SK-N-SH (cell line): ENCODE results near the gene HDAC4. TPM values are rescaled to one million over a fixed set of nuclear protein-coding genes. Genes with fewer than 3 reads are reported as not detected.

Experiments
- CTCF ChIA-PET: fragments of 300-600, 350-600 bp; formaldehyde crosslinking; extraction: SDS; loops from one replicate; lab custom pipeline; 2021; lab: Yijun Ruan, JAX
- POLR2A ChIA-PET: fragments of 350-600 bp; sonication (Branson Sonifier 250); formaldehyde crosslinking; extraction: SDS; loops from one replicate; lab custom pipeline; 2020; ENCODE audit warnings: antibody characterized with exemption, inconsistent platforms; lab: Yijun Ruan, JAX
- DNase-seq: peaks from one replicate; pipeline ENCODE4 v3.0.0; 2012
- H2AFZ ChIP-seq: fragments of 200-600 bp; sonication (generic); 2 replicates; pipeline ENCODE4 v1.8.1; 2016; ENCODE audit warnings: antibody characterized with exemption, mild to moderate bottlenecking, low read depth
- H3F3A ChIP-seq: fragments of 200-600 bp; sonication (generic); replicated peaks from 2 replicates; pipeline ENCODE3; 2016; ENCODE audit warnings: antibody characterized with exemption, mild to moderate bottlenecking; ENCODE audit not compliant: insufficient read depth
- H3K27ac ChIP-seq, 2 experiments: fragments of 200-500 bp in 1 of 2; fragments of 200-600 bp in 1 of 2; sonication (Bioruptor generic) in 1 of 2; sonication (generic), shearing (Covaris generic) in 1 of 2; 2 replicates each; pipeline versions ENCODE4 v1.5.1 to v1.6.1; 2014 to 2016; ENCODE audit warnings: low read depth in 2 of 2, inconsistent platforms in 1 of 2, low read length in 1 of 2, mild to moderate bottlenecking in 1 of 2, mixed read lengths in 1 of 2
- H3K27me3 ChIP-seq: fragments of 200-600 bp; sonication (generic), shearing (Covaris generic); 2 replicates; pipeline ENCODE4 v1.6.1; 2016; ENCODE audit warnings: mixed run types; ENCODE audit not compliant: insufficient read depth
- H3K36me3 ChIP-seq, 2 experiments: fragments of 200-500 bp in 1 of 2; fragments of 200-600 bp in 1 of 2; sonication (Bioruptor generic) in 1 of 2; sonication (generic) in 1 of 2; replicated peaks in 1 of 2; 2 replicates each; pipeline versions ENCODE3 to v1.5.1; 2014 to 2016; ENCODE audit warnings: low read length in 1 of 2, mild to moderate bottlenecking in 1 of 2; ENCODE audit not compliant: insufficient read depth in 2 of 2, control insufficient read depth in 1 of 2
- H3K4me1 ChIP-seq, 2 experiments: fragments of 200-500 bp in 1 of 2; fragments of 200-600 bp in 1 of 2; sonication (Bioruptor generic) in 1 of 2; sonication (generic), shearing (Covaris generic) in 1 of 2; 2 replicates each; pipeline versions ENCODE4 v1.5.1 to v1.6.1; 2014 to 2016; ENCODE audit warnings: low read depth in 1 of 2, low read length in 1 of 2, mixed run types in 1 of 2; ENCODE audit not compliant: insufficient read depth in 2 of 2, control insufficient read depth in 1 of 2
- H3K4me2 ChIP-seq: fragments of 200-600 bp; sonication (generic), shearing (Covaris generic); 2 replicates; pipeline ENCODE4 v1.6.1; 2017; ENCODE audit warnings: mixed run types
- H3K4me3 ChIP-seq, 2 experiments: fragments of 200-500 bp in 1 of 2; fragments of 200-600 bp in 1 of 2; sonication (Bioruptor generic) in 1 of 2; sonication (generic), shearing (Covaris generic) in 1 of 2; 2 replicates each; pipeline versions ENCODE4 v1.5.1 to v1.8.1; 2014 to 2016; ENCODE audit warnings: low read depth in 2 of 2, inconsistent platforms in 1 of 2, low read length in 1 of 2, mild to moderate bottlenecking in 1 of 2, mixed read lengths in 1 of 2, moderate library complexity in 1 of 2
- H3K79me2 ChIP-seq: fragments of 200-600 bp; sonication (generic); 2 replicates; pipeline ENCODE4 v1.8.1; 2017; ENCODE audit warnings: mild to moderate bottlenecking; ENCODE audit not compliant: insufficient read depth
- H3K9ac ChIP-seq: fragments of 200-600 bp; sonication (generic); 2 replicates; pipeline ENCODE4 v1.6.1; 2017; ENCODE audit warnings: mixed run types
- H3K9me2 ChIP-seq: fragments of 200-600 bp; sonication (generic); 2 replicates; pipeline ENCODE4 v1.6.1; 2017; ENCODE audit warnings: mixed run types
- H3K9me3 ChIP-seq: fragments of 200-600 bp; sonication (generic); 2 replicates; pipeline ENCODE4 v1.6.1; 2017; ENCODE audit warnings: mixed run types, mild to moderate bottlenecking, moderate library complexity
- H4K20me1 ChIP-seq: fragments of 200-600 bp; sonication (generic); 2 replicates; pipeline ENCODE4 v1.6.1; 2017; ENCODE audit warnings: mild to moderate bottlenecking, mixed run types; ENCODE audit not compliant: insufficient read depth
- CHD2 ChIP-seq: fragments of 150-350 bp; IDR thresholded peaks from 2 replicates; pipeline ENCODE4 v1.6.1; 2018; ENCODE audit warnings: low read length; ENCODE audit not compliant: partially characterized antibody
- EP300 ChIP-seq, 2 experiments: IDR thresholded peaks; 2 replicates each; pipeline versions ENCODE4 v1.4.0 to v1.6.1; 2012; ENCODE audit warnings: borderline replicate concordance in 1 of 2, low read depth in 1 of 2, low read length in 1 of 2
- NFIC ChIP-seq: IDR thresholded peaks from 2 replicates; pipeline ENCODE4 v1.4.0; 2012; ENCODE audit warnings: borderline replicate concordance
- RAD21 ChIP-seq: IDR thresholded peaks from 2 replicates; pipeline ENCODE4 v1.6.1; 2012; ENCODE audit warnings: mild to moderate bottlenecking, low read length
- RCOR1 ChIP-seq: fragments of 150-350 bp; IDR thresholded peaks from 2 replicates; pipeline ENCODE4 v1.6.1; 2017; ENCODE audit warnings: antibody characterized with exemption, low read length
- RFX5 ChIP-seq: IDR thresholded peaks from 2 replicates; pipeline ENCODE4 v1.6.1; 2012; ENCODE audit warnings: mild to moderate bottlenecking, improper control_type of control experiment, low read length
- RXRA ChIP-seq: IDR thresholded peaks from 2 replicates; pipeline ENCODE4 v1.4.0; 2012; ENCODE audit warnings: low read depth, mild to moderate bottlenecking, borderline replicate concordance
- SMC3 ChIP-seq: IDR thresholded peaks from 2 replicates; pipeline ENCODE4 v1.6.1; 2012; ENCODE audit warnings: low read depth, low read length, improper control_type of control experiment
- TAF1 ChIP-seq: IDR thresholded peaks from 2 replicates; pipeline ENCODE4 v1.6.1; 2012; ENCODE audit warnings: low read depth, mild to moderate bottlenecking, low read length, moderate library complexity, borderline replicate concordance
- TCF12 ChIP-seq: IDR thresholded peaks from 2 replicates; pipeline ENCODE4 v1.4.0; 2012
- WGBS: methylation state at CpG from one replicate; pipeline ENCODE4 v1.1.6; 2017; ENCODE audit warnings: low lambda C conversion rate; 5-methylcytosine and 5-hydroxymethylcytosine counted together
- polyA plus RNA-seq, 3 experiments: library from polyadenylated mRNA; depleted of rRNA; stranded (reverse); fragments of >200 nt; gene quantifications; 2 replicates each; pipeline ENCODE4 v1.2.3, GENCODE V29; 2012

HDAC4 gene
- polyA plus RNA-seq, 1 of the 3 experiments (the other 2 are of a cell fraction), result 5.5 TPM

GRCh38 chr2:239380831-239381708 lies 19.8 kb downstream of the HDAC4 start:
- no peak for DNase-seq
- H3K9ac ChIP-seq, result no peak overlapping the region
- ChIA-PET POLR2A (no interaction called here), CTCF (interaction anchor here (0.9 to 1.9 kb wide), 4 partner anchors 13 to 611 kb away, joined by 4 to 6 read pairs (median 5); no protein-coding TSS in a partner anchor)
- H3K27me3 ChIP-seq, result no peaks in the 10 kb centered on the region
- H2AFZ ChIP-seq, result no peak overlapping the region
- no peaks in the 10 kb centered on the region for H3K36me3 ChIP-seq
- H3K27ac ChIP-seq, result no peak overlapping the region; a peak in 1 of 4 replicates
- H4K20me1 ChIP-seq, result no peaks in the 10 kb centered on the region
- no peak for TF ChIP-seq RXRA
- TF ChIP-seq RCOR1, result no peak
- no peak for TF ChIP-seq EP300 (IDR thresholded peaks at IDR 0.05; ENCODE audit: borderline replicate concordance in 1 of 2, low read depth in 1 of 2, low read length in 1 of 2)
- TF ChIP-seq RAD21, result no peak
- no peaks in the 10 kb centered on the region for H3K9me3 ChIP-seq
- H3K4me3 ChIP-seq, result no peak overlapping the region
- H3K4me1 ChIP-seq, result peaks cover 0 to 16% of the 10 kb centered on the region in 2 experiments; a peak in 1 of 4 replicates
- WGBS, result 92% methylated on average over 30 of the region's 30 CpGs
- no peaks in the 10 kb centered on the region for H3K9me2 ChIP-seq
- no peaks in the 10 kb centered on the region for H3F3A ChIP-seq
- no peaks in the 10 kb centered on the region; the same call in 1 of the 2 replicates for H3K79me2 ChIP-seq
- H3K4me2 ChIP-seq, result no peak overlapping the region

- H3K4me3 ChIP-seq, result no peak overlapping the region
- no peak overlapping the region for H3K4me2 ChIP-seq
- no peaks in the 10 kb centered on the region; the same call in 1 of the 2 replicates for H3K79me2 ChIP-seq
- H4K20me1 ChIP-seq, result no peaks in the 10 kb centered on the region
- H3K36me3 ChIP-seq, result no peaks in the 10 kb centered on the region
- no peaks in the 10 kb centered on the region for H3F3A ChIP-seq
- H3K27me3 ChIP-seq, result no peaks in the 10 kb centered on the region
- H3K9me3 ChIP-seq, result no peaks in the 10 kb centered on the region
- CTCF ChIA-PET, result interaction anchor here (1.0 to 1.9 kb wide), 5 partner anchors 13 to 613 kb away, joined by 3 to 6 read pairs (median 5); no protein-coding TSS in a partner anchor
- 95% methylated on average over 16 of the region's 19 CpGs for WGBS
- no peak overlapping the region for H2AFZ ChIP-seq
- H3K27ac ChIP-seq, result no peak overlapping the region; a peak in 1 of 4 replicates
- H3K4me1 ChIP-seq, result peaks cover 0 to 27% of the 10 kb centered on the region in 2 experiments; a peak in 1 of 4 replicates
- TF ChIP-seq SMC3 (no peak), RAD21 (peak; percentile 7; the same call in 1 of the 2 replicates), NFIC (no peak), CHD2 (no peak), TAF1 (no peak), RFX5 (no peak), TCF12 (no peak)
- POLR2A ChIA-PET, result no interaction called here
- DNase-seq, result no peak
- no peak overlapping the region for H3K9ac ChIP-seq
- no peaks in the 10 kb centered on the region for H3K9me2 ChIP-seq
Observed at GRCh38 chr2:239379641-239380170, 21.1 kb downstream of the HDAC4 start.
